ENCODE data around the gene YDJC.

The YDJC gene

GRCh38 chr22:21657020-21657359 is 27.2 kb upstream of the YDJC start:
- no peaks in the 10 kb centered on the region for H3K27me3 ChIP-seq (ENCODE audit: insufficient read depth, low read length, poor library complexity)
- ATAC-seq (ENCODE audit: insufficient read depth, low read depth) (peak; percentile 18), DNase-seq (no peak)
- H3K79me2 ChIP-seq (ENCODE audit: insufficient read depth, low read length), result peaks cover 33% of the 10 kb centered on the region
- peaks cover 19% of the 10 kb centered on the region for H3K36me3 ChIP-seq (ENCODE audit: insufficient read depth, low read length)
- TF ChIP-seq CTCF (IDR thresholded peaks at IDR 0.05; ENCODE audit: borderline replicate concordance, extremely low read depth, low read length, poor library complexity, severe bottlenecking), result no peak
- TF ChIP-seq EZH2 (IDR thresholded peaks at IDR 0.05; ENCODE audit: borderline replicate concordance, low read depth, low read length, severe bottlenecking), result no peak
- H3K27ac ChIP-seq (ENCODE audit: low read length), result peak overlapping the region; percentile 94
- no peaks in the 10 kb centered on the region for H3K9me3 ChIP-seq (ENCODE audit: insufficient read depth, low read length, severe bottlenecking)
- H3K4me1 ChIP-seq (ENCODE audit: insufficient read depth, low read length), result peaks cover 49% of the 10 kb centered on the region
- peak overlapping the region; percentile 86 for H3K9ac ChIP-seq (ENCODE audit: low read depth, low read length)
- H3K4me2 ChIP-seq (ENCODE audit: insufficient read depth, low read length), result peak overlapping the region; percentile 99
- peak overlapping the region; percentile 52 to 81; a peak in 3 of 4 replicates for H3K4me3 ChIP-seq (ENCODE audit: low read depth in 1 of 2, low read length in 2 of 2)
- H2AFZ ChIP-seq (ENCODE audit: low read depth, low read length), result peak overlapping the region; percentile 87
- peaks cover 4% of the 10 kb centered on the region; the same call in 1 of the 2 replicates for H4K20me1 ChIP-seq (ENCODE audit: insufficient read depth, low read length)

GRCh38 chr22:21652547-21653545 is 23.0 kb upstream of the YDJC start:
- Histone ChIP-seq H3K9ac (ENCODE audit: low read depth, low read length) (peak overlapping the region; percentile 87), H3K4me1 (ENCODE audit: insufficient read depth, low read length) (peaks cover 65% of the 10 kb centered on the region), H3K36me3 (ENCODE audit: insufficient read depth, low read length) (peaks cover 29% of the 10 kb centered on the region), H3K4me3 (ENCODE audit: low read depth in 1 of 2, low read length in 2 of 2) (peak overlapping the region; percentile 81 to 94), H3K9me3 (ENCODE audit: insufficient read depth, low read length, severe bottlenecking) (no peaks in the 10 kb centered on the region), H3K27ac (ENCODE audit: low read length) (peak overlapping the region; percentile 87), H3K27me3 (ENCODE audit: insufficient read depth, low read length, poor library complexity) (no peaks in the 10 kb centered on the region), H4K20me1 (ENCODE audit: insufficient read depth, low read length) (peaks cover 8% of the 10 kb centered on the region), H3K79me2 (ENCODE audit: insufficient read depth, low read length) (peaks cover 53% of the 10 kb centered on the region), H3K4me2 (ENCODE audit: insufficient read depth, low read length) (peak overlapping the region; percentile 84), H2AFZ (ENCODE audit: low read depth, low read length) (peak overlapping the region; percentile 80)
- TF ChIP-seq CTCF (IDR thresholded peaks at IDR 0.05; ENCODE audit: borderline replicate concordance, extremely low read depth, low read length, poor library complexity, severe bottlenecking), result peak; percentile 43
- TF ChIP-seq EZH2 (IDR thresholded peaks at IDR 0.05; ENCODE audit: borderline replicate concordance, low read depth, low read length, severe bottlenecking), result no peak
- ATAC-seq (ENCODE audit: insufficient read depth, low read depth), result no peak; the same call in 1 of the 3 replicates
- DNase-seq, result peak; percentile 42

GRCh38 chr22:21652010-21652546 is 22.3 kb upstream of the YDJC start:
- Histone ChIP-seq H2AFZ (ENCODE audit: low read depth, low read length) (peak overlapping the region; percentile 82), H3K36me3 (ENCODE audit: insufficient read depth, low read length) (peaks cover 33% of the 10 kb centered on the region), H3K27me3 (ENCODE audit: insufficient read depth, low read length, poor library complexity) (no peaks in the 10 kb centered on the region), H3K4me3 (ENCODE audit: low read depth in 1 of 2, low read length in 2 of 2) (peak overlapping the region; percentile 81 to 94), H3K9ac (ENCODE audit: low read depth, low read length) (peak overlapping the region; percentile 87), H3K4me1 (ENCODE audit: insufficient read depth, low read length) (peaks cover 60% of the 10 kb centered on the region), H3K4me2 (ENCODE audit: insufficient read depth, low read length) (peak overlapping the region; percentile 84), H3K79me2 (ENCODE audit: insufficient read depth, low read length) (peaks cover 56% of the 10 kb centered on the region), H3K27ac (ENCODE audit: low read length) (peak overlapping the region; percentile 91), H3K9me3 (ENCODE audit: insufficient read depth, low read length, severe bottlenecking) (no peaks in the 10 kb centered on the region), H4K20me1 (ENCODE audit: insufficient read depth, low read length) (peaks cover 8% of the 10 kb centered on the region)
- ATAC-seq (ENCODE audit: insufficient read depth, low read depth) (peak; percentile 94), DNase-seq (peak; percentile 95)
- TF ChIP-seq EZH2 (IDR thresholded peaks at IDR 0.05; ENCODE audit: borderline replicate concordance, low read depth, low read length, severe bottlenecking) (no peak), CTCF (IDR thresholded peaks at IDR 0.05; ENCODE audit: borderline replicate concordance, extremely low read depth, low read length, poor library complexity, severe bottlenecking) (no peak)
